Stimulated activated CD4-positive, alpha-beta T cell treated with anti-CD3 and anti-CD28 coated beads, Interleukin-2, amount 100 ng/mL, for 24 hours (primary cell): Measurements from ENCODE around the gene DENND5A.
"Not testable (repeated sequence)": the region's sequence is repeated elsewhere in the genome, so short reads cannot be mapped to it uniquely, and the experiment has no call there.

Experiments
- DNase-seq, 2 donors: peaks; one replicate each; pipeline ENCODE4 v3.0.0-alpha.2; 2020

Gene DENND5A

GRCh38 chr11:9210224-9210921 lies 54.8 kb downstream of the DENND5A start:
- DNase-seq = no peak

GRCh38 chr11:9209604-9210003 lies 55.5 kb downstream of the DENND5A start:
- not testable (repeated sequence) for DNase-seq

DNA sequence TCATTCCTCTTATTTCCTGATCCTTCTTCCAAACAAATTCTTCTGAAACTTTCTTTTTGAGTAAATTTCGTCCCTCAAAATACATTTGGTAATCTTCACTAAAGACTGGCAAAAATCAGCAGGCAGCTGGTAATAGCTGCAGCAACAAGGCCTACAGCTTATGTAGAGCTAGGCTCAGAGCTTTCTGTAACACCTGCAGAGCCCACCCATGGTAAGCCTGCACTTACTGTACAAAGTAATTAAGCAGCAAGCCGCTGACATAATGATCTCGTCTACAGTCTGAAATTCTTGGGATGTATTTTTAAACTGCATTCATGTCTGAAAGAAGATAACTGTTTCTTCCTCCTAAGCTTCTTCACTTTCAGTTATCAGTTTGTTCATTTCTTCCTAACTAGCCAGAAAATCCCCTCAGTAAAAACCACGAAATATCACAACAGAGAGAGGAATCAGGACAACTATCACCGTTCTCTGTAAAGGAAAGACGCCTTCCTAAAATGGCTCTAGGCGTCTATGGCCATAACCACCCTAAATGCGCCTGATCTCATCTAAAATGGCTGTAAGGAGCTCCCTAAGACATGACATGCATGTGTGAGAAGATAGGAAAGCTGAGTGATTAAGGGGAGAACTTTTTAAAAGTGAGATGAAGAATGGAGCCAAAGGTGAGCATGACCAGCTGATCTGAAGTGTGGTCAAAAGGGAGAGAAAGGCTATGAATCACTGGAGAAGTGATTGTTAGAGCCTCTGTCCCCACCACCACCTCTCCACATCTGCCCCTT lies 56.2 kb downstream of the DENND5A start:
- no peak for DNase-seq

- DNase-seq = no peak
These were observed 57.9 kb downstream of the DENND5A start for GRCh38 chr11:9207229-9207628.

GRCh38 chr11:9206496-9206895 lies 58.7 kb downstream of the DENND5A start:
- DNase-seq = no peak

GRCh38 chr11:9203691-9204311 lies 61.3 kb downstream of the DENND5A start:
- no peak for DNase-seq

- DNase-seq = no peak
These were observed 63.6 kb downstream of the DENND5A start for GRCh38 chr11:9201372-9202162.

- no peak for DNase-seq
These were observed 64.7 kb downstream of the DENND5A start for GRCh38 chr11:9200471-9200870.

DNA sequence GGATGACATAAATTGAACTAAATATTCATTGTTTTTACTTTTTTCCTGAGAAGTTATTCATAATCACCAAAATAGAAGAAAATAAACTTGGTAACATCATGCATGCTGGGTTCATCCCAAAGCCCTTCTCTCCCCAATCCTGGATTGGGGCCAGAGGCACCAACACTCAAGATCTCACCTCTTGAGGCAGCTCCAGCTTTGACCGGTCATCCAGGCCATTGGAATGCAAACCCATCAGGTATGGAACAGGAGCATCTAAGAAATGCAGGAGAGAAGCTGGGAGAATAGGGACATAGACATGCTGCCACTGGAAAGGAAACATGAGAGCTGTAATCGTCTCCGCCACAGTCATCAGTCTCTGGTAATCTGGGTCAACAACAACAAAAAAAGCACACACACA lies 71.8 kb downstream of the DENND5A start:
- DNase-seq = no peak

GRCh38 chr11:9192561-9192960 lies 72.6 kb downstream of the DENND5A start:
- DNase-seq = no peak

DNA sequence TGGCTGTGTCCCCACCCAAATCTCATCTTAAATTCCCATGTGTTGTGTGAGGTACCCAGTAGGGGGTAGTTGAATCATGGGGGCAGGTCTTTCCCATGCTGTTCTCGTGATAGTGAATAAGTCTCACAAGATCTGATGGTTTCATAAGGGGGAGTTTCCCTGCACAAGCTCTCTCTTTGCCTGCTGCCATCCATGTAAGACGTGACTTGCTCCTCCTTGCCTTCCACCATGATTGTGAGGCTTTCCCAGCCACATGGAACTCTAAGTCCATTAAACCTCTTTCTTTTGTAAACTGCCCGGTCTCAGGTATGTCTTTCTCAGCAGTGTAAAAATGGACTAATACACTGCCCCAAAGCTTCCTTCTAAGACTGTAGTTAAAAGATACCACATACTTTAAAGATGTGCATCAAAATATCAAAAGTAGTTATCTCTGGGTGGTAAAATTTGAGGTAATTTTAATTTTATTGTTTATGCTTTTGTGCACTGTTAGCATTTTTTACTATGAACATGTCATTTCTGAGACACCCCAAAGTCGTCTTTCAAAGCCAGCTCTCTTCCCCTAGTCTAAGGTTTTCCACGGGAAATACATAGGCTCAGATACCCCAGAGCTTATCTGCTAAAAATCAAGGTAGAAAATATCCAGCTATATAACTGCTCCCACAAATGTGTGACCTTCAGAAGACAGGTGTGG lies 74.7 kb downstream of the DENND5A start:
- not testable (repeated sequence) for DNase-seq

- DNase-seq = not testable (repeated sequence)
These were observed 76.3 kb downstream of the DENND5A start for GRCh38 chr11:9188860-9189259.

DNA sequence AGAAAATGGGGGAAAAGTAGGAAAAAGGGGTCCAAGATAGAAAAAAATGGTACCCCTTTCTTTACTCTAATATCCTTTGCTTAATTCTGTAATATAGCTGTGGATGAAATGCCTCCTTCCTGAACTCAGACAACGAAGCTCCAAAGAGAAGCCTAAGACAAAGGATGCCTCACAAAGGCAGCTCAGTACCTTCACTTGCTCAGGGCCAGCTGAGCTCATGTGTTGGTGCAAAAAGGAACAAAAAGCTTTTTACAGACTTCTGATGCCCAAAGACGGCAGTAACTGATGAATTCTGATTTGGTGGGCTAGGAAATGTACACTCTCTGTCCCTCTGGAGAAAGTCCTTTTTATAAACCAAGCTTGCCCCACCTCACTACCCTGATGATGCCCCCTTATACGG lies 77.5 kb downstream of the DENND5A start:
- no peak for DNase-seq

- no peak for DNase-seq
These were observed 80.6 kb downstream of the DENND5A start for GRCh38 chr11:9184516-9184915.

- DNase-seq = no peak
These were observed 82.8 kb downstream of the DENND5A start for GRCh38 chr11:9182180-9182871.

GRCh38 chr11:9180784-9181183 lies 84.4 kb downstream of the DENND5A start:
- no peak for DNase-seq

DNA sequence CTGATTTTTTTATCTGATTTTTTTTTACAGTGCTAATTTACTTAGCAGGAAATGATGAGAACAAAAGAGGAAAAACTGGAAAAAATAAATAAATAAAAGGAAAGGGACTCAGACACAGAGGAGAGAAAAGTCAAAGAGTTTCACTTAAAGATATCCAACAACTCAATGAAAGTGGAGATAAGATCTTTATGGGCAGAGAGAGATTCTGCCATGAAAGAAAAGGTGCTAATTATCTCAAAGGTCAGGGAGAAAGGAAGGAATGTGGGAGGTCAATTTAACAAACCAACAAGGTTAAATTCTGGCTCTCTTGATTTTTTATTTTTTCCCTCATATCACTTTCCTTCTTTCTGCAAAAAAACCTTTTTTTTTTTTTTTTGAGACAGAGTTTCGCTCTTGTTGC lies 86.0 kb downstream of the DENND5A start:
- no peak for DNase-seq

- no peak for DNase-seq
These were observed 86.4 kb downstream of the DENND5A start for GRCh38 chr11:9178716-9179115.

GRCh38 chr11:9177438-9178091 lies 87.6 kb downstream of the DENND5A start:
- no peak for DNase-seq

DNA sequence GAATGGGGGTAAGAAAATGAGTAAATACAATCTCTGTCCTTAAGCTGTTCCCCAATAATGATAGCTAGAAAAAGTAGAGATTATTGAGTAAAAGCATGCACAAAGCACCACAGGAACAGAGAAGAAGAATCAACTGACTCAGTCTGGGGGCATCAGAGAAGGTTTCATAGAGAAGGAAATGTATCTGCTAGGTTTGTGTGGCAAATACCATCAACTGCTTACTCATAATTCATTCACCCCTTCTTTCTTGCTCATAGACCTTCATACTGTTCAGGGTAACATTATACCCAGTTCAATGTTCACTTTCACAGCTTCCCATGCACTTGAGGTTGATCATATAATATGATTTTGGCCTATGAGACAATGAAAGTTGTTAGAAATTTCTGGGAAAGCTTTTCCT lies 88.6 kb downstream of the DENND5A start:
- no peak for DNase-seq

- no peak for DNase-seq
These were observed 89.0 kb downstream of the DENND5A start for GRCh38 chr11:9176136-9176535.
